ENCODE measurements around the gene DPYSL5. TPM values are rescaled to one million over a fixed set of nuclear protein-coding genes. Genes with fewer than 3 reads are reported as not detected.

The DPYSL5 gene
- total and polyA plus RNA-seq, 2 of the 13 experiments (the other 11 are each of a cell fraction or from before 2014, with no cell fraction given) = 0.15 TPM; not detected in 1

- TF ChIP-seq HNRNPK (IDR thresholded peaks at IDR 0.05; ENCODE audit: low read depth, low read length, poor library complexity, severe bottlenecking) (no peak), PRMT3 (CRISPR knock-in tag; IDR thresholded peaks at IDR 0.05; ENCODE audit: borderline replicate concordance, low read depth) (no peak), MYC (CRISPR knock-in tag; IDR thresholded peaks at IDR 0.05; ENCODE audit: borderline replicate concordance) (peak; percentile 53; the same call in 1 of the 2 replicates), KAT2B (IDR thresholded peaks at IDR 0.05; ENCODE audit: borderline replicate concordance, low read depth, low read length) (no peak), EP300 (IDR thresholded peaks at IDR 0.05; ENCODE audit: low read depth in 2 of 2, low read length in 2 of 2) (peak in 1 of 2 experiments; percentile 74; a peak in 2 of 4 replicates), EP300 (CRISPR knock-in tag; IDR thresholded peaks at IDR 0.05; ENCODE audit: borderline replicate concordance) (peak; percentile 70; the same call in 1 of the 2 replicates), HOXA7 (CRISPR knock-in tag; IDR thresholded peaks at IDR 0.05) (no peak), REL (CRISPR knock-in tag; conservative IDR thresholded peaks at IDR 0.05) (no peak), RXRA (CRISPR knock-in tag; IDR thresholded peaks at IDR 0.05) (peak; percentile 82), AHR (CRISPR knock-in tag; IDR thresholded peaks at IDR 0.05) (peak; percentile 51; the same call in 1 of the 2 replicates), ZNF331 (CRISPR knock-in tag; IDR thresholded peaks at IDR 0.05) (peak; percentile 90), NR2C2 (CRISPR knock-in tag; IDR thresholded peaks at IDR 0.05; ENCODE audit: borderline replicate concordance) (no peak; the same call in none of the 2 replicates), BRD4 (CRISPR knock-in tag; IDR thresholded peaks at IDR 0.05) (peak; percentile 73), ZNF343 (CRISPR knock-in tag; IDR thresholded peaks at IDR 0.05) (no peak), ZNF761 (CRISPR knock-in tag; conservative IDR thresholded peaks at IDR 0.05) (peak; percentile 19; the same call in 1 of the 2 replicates), SSRP1 (CRISPR knock-in tag; IDR thresholded peaks at IDR 0.05) (no peak), GATAD2A (CRISPR knock-in tag; IDR thresholded peaks at IDR 0.05) (peak; percentile 86), SRSF4 (IDR thresholded peaks at IDR 0.05; ENCODE audit: low read depth, low read length, poor library complexity, severe bottlenecking) (no peak), SNAPC4 (CRISPR knock-in tag; IDR thresholded peaks at IDR 0.05) (0 out of 2 replicates have a peak, but pooled peaks have one; percentile 36), ELF1 (CRISPR knock-in tag; IDR thresholded peaks at IDR 0.05) (peak; percentile 78), HMG20B (CRISPR knock-in tag; conservative IDR thresholded peaks at IDR 0.05) (no peak), ZNF124 (CRISPR knock-in tag; IDR thresholded peaks at IDR 0.05) (no peak; the same call in 1 of the 2 replicates), ZNF282 (IDR thresholded peaks at IDR 0.05; ENCODE audit: partially characterized antibody) (no peak), ARNT (IDR thresholded peaks at IDR 0.05) (no peak)
- TF ChIP-seq, protein P1, sequence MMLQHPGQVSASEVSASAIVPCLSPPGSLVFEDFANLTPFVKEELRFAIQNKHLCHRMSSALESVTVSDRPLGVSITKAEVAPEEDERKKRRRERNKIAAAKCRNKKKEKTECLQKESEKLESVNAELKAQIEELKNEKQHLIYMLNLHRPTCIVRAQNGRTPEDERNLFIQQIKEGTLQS (CRISPR knock-in tag; IDR thresholded peaks at IDR 0.05) = no peak
- TF ChIP-seq, protein P2, sequence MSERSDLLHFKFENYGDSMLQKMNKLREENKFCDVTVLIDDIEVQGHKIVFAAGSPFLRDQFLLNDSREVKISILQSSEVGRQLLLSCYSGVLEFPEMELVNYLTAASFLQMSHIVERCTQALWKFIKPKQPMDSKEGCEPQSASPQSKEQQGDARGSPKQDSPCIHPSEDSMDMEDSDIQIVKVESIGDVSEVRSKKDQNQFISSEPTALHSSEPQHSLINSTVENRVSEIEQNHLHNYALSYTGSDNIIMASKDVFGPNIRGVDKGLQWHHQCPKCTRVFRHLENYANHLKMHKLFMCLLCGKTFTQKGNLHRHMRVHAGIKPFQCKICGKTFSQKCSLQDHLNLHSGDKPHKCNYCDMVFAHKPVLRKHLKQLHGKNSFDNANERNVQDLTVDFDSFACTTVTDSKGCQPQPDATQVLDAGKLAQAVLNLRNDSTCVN (CRISPR knock-in tag; IDR thresholded peaks at IDR 0.05; ENCODE audit: borderline replicate concordance) = no peak
Measured at GRCh38 chr2:26925100-26925791, 77.3 kb downstream of the DPYSL5 start (continued).

Measured in HepG2 (cell line).